Bronchial epithelial cell (primary cell): ENCODE data around the gene ICE2. TPM values are rescaled to one million over a fixed set of nuclear protein-coding genes. Genes with fewer than 3 reads are reported as not detected.

Experiments used
- DNase-seq: peaks from one replicate; pipeline ENCODE4 v3.0.0-alpha.2; 2010; ENCODE audit warnings: low read depth
- FAIRE-seq: peaks from 2 replicates; lab custom pipeline; 2011; peaks lifted over from hg19 to GRCh38; lab: Jason Lieb, UNC
- H3K27me3 ChIP-seq: 2 replicates; pipeline ENCODE4 v1.5.1; 2011; ENCODE audit warnings: low read length; ENCODE audit not compliant: control insufficient read depth, insufficient read depth
- H3K36me3 ChIP-seq: 2 replicates; pipeline ENCODE4 v1.5.1; 2011; ENCODE audit warnings: low read length; ENCODE audit not compliant: control insufficient read depth, insufficient read depth
- H3K4me3 ChIP-seq: 2 replicates; pipeline ENCODE4 v1.5.1; 2011; ENCODE audit warnings: mild to moderate bottlenecking, low read depth, low read length, control low read depth
- total RNA-seq: library from RNA; depleted of rRNA; stranded (reverse); fragments of >200 nt; gene quantifications from 2 replicates; pipeline ENCODE4 v1.2.1, GENCODE V29; 2014
- TF ChIP-seq, protein P1 (sequence below): IDR thresholded peaks from 2 replicates; pipeline ENCODE4 v1.5.1; 2011; ENCODE audit warnings: mild to moderate bottlenecking, moderate library complexity, low read length, control low read depth, inconsistent platforms; ENCODE audit not compliant: insufficient read depth, severe bottlenecking

Gene ICE2
- total RNA-seq, 1 donor from 2014 or later, result 22.6 TPM

DNA sequence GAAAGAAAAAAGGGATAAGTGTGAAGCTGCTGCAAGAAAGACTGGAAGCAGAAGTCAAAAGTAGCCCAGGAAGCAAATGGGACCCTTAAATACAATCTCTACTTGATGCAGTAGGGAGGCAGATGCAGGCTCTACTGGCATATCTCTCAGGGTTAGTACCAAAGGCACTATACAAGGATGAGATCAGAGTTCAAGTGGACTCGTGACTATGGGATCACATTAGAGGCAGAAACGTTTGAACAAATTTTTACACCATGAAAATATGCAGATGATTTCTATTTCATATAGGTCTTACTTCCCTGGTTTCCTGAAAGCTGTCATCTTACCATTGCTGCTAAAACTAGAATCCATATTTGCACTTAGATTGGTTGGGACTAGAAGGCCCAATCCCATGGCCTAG lies 53.5 kb downstream of the ICE2 start:
- TF ChIP-seq, protein P1, sequence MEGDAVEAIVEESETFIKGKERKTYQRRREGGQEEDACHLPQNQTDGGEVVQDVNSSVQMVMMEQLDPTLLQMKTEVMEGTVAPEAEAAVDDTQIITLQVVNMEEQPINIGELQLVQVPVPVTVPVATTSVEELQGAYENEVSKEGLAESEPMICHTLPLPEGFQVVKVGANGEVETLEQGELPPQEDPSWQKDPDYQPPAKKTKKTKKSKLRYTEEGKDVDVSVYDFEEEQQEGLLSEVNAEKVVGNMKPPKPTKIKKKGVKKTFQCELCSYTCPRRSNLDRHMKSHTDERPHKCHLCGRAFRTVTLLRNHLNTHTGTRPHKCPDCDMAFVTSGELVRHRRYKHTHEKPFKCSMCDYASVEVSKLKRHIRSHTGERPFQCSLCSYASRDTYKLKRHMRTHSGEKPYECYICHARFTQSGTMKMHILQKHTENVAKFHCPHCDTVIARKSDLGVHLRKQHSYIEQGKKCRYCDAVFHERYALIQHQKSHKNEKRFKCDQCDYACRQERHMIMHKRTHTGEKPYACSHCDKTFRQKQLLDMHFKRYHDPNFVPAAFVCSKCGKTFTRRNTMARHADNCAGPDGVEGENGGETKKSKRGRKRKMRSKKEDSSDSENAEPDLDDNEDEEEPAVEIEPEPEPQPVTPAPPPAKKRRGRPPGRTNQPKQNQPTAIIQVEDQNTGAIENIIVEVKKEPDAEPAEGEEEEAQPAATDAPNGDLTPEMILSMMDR, result no peak
- no peaks in the 10 kb centered on the region for H3K27me3 ChIP-seq
- DNase-seq (no peak), FAIRE-seq (no peak)
- peaks cover 2% of the 10 kb centered on the region for H3K36me3 ChIP-seq
- H3K4me3 ChIP-seq, result no peak overlapping the region

DNA sequence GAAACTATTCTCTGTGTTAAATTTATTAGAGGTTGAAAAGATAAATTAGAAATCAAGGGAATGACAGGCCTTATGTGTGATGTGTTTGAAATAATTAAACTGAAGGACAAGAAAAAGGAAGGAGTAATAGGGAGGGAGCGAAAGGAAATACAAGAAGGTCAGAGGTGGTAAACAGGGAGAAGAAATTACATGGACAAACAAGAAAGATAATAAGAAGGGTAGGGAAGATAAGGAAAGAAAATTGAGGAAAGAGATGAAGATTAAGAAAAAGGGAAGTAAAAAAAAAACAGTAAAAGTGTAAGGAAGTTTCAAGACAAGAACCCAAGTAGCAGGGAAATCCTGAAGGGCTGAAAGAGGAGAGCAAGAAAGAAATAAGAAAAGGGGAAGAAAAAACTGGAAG lies 54.9 kb downstream of the ICE2 start:
- DNase-seq, result no peak
- peaks cover 2% of the 10 kb centered on the region for H3K36me3 ChIP-seq
- FAIRE-seq, result no peak
- TF ChIP-seq, protein P1, result no peak
- no peaks in the 10 kb centered on the region for H3K27me3 ChIP-seq
- H3K4me3 ChIP-seq, result no peak overlapping the region

DNA sequence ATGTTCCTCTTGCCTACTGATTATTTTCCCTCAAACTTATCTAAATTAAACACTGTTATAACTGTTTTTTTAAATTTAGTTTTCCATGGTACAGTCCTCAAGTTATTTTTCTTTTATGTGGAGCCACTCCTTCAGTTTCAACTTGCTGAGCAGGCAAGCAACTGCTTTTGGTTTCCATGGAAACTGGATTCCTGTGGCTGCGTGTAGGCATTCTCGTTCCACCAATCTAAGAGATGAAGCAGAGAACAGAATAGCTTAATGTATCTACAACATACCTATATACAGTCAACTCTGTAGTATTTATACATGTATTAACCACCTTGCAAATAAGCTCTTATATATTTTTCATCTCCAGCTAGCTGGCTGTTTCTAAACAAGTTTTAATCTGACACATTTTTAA lies 55.4 kb downstream of the ICE2 start:
- Histone ChIP-seq H3K36me3 (peaks cover 2% of the 10 kb centered on the region), H3K4me3 (no peak overlapping the region), H3K27me3 (no peaks in the 10 kb centered on the region)
- DNase-seq (peak; percentile 90), FAIRE-seq (no peak)
- TF ChIP-seq, protein P1, result no peak

DNA sequence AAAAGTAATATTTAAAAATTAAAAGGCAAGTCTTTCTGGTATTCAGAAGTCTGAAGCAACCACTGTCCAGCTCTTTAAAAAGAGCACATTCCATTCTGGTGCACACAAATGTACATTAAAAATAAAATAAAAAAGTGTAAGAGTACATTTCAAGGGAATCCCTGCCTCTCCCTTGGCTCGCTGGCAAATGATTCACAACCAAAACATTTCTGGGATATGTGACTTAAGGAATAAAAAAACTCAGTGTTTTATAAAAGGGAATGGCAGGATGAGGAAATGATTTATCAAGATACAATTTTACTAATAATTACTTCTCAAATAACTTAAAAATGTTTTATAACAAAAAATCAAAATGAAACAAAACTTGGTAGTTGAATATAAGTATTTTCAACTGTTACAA lies 57.4 kb downstream of the ICE2 start:
- H3K4me3 ChIP-seq, result no peak overlapping the region
- TF ChIP-seq, protein P1, result no peak
- DNase-seq (peak; percentile 78), FAIRE-seq (no peak)
- H3K27me3 ChIP-seq, result no peaks in the 10 kb centered on the region
- no peaks in the 10 kb centered on the region for H3K36me3 ChIP-seq

DNA sequence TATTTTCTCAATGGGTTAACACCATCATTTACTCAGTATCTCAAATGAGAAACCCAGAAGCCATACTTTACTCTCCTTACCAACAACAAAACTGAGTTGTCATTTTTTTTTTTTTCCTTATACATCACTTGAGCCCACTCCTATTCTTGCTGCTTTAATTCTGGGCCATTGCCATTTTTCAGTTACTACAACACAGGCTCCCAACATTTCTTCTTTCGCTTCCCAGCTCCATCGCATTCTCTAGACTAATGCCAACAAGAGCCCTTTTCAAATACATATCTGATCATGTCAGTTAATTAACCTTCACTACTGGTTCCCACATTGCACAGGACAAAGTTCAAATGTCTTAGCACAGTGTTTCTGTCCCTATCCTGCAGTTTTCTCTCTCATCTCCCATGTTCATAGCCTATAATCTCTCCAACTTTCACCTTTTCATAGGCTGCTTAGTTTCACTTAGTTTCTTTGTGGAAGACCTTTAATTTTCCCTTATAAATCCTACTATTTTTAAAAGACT lies 58.7 kb downstream of the ICE2 start:
- no peak for FAIRE-seq
- H3K27me3 ChIP-seq, result no peaks in the 10 kb centered on the region
- no peak for DNase-seq

DNA sequence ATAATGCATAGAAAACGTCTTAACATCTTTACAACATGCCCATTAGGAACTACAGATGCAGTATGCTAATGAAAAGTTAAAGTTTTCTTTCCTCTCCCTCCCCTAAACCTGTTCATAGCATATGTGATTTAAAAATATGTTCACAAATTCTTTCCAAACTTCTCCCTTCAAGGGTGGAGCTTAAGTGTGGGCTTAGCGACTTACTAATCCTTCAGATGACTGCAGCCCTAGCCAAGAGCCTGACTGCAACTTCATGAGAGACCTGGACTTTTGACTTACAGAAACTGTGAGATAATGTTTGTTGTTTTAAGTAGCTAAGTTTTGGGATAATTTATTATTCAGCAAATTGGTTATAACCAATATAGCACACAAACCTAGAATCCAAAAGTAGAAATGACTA lies 59.2 kb downstream of the ICE2 start:
- Histone ChIP-seq H3K4me3 (no peak overlapping the region), H3K36me3 (no peaks in the 10 kb centered on the region), H3K27me3 (no peaks in the 10 kb centered on the region)
- FAIRE-seq, result no peak
- TF ChIP-seq, protein P1, result no peak
- no peak for DNase-seq

More for the DNA sequence above, 58.7 kb downstream of the ICE2 start:
- H3K36me3 ChIP-seq, result no peaks in the 10 kb centered on the region
- H3K4me3 ChIP-seq, result no peak overlapping the region
- TF ChIP-seq, protein P1, result no peak
